ENCODE results near the gene TMEM108.

DNA sequence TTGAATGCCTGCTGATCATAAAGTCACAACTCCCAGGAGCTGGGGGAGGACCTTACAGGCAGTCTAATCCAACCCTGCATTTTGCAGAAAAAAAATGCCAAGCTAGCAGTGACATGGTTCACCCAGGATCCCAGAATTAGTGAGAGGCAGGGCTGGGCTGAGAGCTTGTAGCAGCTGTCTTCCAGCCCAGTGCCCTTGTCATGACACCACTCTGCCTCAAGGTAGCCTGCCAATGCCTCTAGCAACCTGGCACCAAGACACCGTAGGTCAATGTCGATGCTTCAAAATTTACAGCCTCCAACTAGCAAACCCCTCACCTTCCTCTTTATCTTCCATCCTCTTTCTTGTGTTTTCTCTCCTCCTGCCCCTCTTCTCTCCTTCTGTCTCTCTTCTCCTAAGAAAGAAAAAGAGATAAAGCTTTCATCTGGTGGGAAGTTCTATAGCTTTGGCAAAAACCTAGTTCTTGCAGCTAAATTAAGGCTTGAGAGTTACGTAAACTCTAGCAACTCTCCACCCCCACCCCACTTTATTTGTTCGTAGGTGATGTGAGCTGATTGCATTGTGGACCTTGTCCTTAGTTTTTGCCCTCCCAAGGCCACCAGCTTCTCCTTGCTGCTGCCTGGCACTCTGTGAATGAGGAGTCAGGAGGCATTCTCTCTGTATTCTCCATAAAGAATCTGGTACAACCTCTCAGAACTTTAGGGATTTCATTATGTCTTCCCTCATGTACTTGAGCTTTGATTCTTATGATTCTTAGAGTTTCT is 343.3 kb downstream of the TMEM108 start:
- TF ChIP-seq CTCF (IDR thresholded peaks at IDR 0.05; ENCODE audit: borderline replicate concordance, extremely low read depth, low read length, poor library complexity, severe bottlenecking) (no peak), EZH2 (IDR thresholded peaks at IDR 0.05; ENCODE audit: borderline replicate concordance, low read depth, low read length, severe bottlenecking) (no peak)

All from DND-41 (cell line).